Activated CD4-positive, alpha-beta T cell treated with anti-CD3 and anti-CD28 coated beads for 24 hours (primary cell): Measurements from ENCODE around the gene GCDH.
"Not testable (repeated sequence)": the region's sequence is repeated elsewhere in the genome, so short reads cannot be mapped to it uniquely, and the experiment has no call there.

Source experiments
- DNase-seq, 2 donors: peaks; one replicate each; pipeline ENCODE4 v3.0.0-alpha.2; 2020; ENCODE audit warnings: low read depth in 2 of 2

GCDH gene

DNA sequence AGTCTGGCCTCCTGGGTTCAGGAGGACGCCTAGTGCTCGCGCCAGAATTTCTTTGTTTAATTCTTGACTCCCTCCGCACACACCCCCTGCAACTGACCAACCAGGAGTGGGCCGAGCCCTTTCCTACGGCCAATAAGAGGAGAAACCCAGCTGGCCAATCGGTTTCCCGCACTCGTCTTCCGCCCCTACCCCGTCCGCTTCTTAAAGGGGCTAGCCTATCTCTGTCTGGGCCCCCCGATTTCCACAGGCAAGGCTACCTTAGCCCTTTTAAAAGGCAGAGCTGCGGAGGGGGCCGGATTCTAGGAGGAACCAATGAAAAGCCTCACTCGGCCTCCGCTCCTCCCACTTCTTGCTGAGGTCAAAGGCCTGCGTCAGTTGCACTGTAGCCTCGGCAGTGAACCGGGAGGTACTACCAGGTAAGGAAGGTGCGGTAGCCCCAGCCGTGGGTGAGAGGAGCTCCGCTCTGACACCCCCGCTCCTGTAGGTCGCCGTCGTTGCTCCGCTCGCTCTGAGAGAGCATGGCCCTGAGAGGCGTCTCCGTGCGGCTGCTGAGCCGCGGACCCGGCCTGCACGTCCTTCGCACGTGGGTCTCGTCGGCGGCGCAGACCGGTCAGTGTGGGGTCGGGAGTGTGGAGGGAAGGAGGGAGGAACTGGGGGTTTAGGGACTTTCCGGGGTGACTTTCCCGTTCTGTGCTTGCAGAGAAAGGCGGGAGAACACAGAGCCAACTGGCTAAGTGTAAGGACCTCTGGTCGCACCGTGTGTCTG, at the start of gene GCDH:
GCDH (plus strand) TSS at position 374 of the 766 bp plus-strand sequence; CDS start at position 519, 145 bp downstream.
- peak; percentile 93 to 95 for DNase-seq

DNA sequence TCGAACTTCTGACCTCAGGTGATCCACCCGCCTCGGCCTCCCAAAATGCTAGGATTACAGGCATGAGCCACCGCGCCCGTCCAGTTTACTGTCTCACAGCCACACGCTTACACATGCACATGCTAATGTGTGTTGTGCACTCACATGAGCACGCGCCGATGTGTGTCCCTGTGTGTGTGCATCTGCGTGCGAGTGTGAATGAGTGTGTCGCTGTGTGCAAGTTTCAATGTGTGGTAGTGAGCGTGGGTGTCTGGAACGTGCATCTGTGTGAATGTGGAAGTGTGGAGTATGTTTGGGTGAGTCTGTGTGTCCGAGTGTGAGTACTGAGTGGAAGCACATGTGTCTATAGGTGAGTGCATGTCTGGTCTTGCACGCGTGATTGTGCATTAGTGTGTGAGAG, 48.4 kb upstream of the GCDH start:
- DNase-seq = no peak

DNA sequence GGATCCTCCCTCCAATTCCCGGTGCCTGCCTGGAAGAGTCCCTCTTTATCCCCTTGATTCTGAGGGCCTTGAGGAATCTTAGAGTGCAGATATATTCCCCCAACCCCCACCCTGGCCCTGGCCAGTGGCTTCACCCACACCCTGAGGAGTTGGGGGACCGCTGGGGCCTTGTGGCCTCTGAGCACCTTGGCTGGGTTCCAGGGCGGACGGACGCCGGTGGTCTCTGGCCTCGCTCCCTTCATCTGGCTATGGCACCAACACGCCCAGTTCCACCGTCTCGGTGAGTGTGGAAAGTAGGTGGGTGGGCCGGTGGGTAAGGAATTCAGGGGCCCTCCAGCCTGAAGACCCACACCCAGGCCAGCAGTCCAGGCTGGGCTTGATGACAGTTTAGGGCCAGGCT, 47.6 kb upstream of the GCDH start:
- no peak for DNase-seq

DNA sequence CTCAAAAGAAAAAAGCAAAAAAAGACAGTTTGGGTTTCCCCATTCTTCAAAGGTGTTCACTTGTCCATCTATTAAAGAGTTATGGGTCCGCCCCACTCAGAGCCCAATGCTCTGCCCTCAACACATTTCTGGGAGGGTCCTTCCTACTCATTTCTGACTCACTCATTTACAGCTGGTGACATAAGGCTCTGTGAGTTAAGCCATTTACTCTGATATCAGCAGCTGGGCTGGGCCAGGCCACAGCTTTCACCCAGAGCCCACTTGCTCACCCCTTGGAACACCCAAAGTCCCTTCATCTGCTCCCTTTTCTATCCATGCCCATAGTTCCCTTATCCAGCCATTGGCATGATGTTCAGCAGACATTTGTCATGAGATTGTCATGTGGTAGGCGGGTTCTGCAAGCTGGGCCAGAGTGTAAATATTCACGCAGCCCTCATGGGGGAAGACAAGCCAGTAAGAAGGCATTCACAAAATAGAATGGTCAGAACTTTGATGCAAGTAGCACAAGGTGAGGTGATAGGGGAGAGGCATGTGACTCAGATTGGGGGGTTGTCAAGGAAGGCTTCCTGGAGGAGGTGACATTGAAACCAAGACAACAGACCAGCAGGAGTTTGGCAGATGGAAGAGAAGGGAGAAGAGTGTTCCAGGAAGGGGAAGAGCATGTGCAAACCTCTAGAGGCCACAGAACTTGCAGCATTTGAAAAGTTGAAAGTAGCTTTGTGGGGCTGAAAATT, 46.8 kb upstream of the GCDH start:
- no peak for DNase-seq

DNA sequence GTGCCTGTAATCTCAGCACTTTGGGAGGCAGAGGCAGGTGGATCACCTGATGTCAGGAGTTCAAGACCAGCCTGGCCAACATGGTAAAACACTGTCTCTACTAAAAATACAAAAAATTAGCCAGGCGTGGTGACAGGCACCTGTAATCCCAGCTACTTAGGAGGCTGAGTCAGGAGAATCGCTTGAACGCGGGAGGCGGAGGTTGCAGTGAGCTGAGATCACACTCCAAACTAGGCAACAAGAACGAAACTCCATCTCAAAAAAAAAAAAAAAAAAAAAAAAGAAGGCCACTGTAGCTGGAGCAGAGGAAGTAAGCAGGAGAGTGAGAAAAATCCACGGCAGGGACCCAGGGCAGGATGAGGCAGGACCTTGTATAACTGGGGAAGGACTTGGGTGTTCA, 44.3 kb upstream of the GCDH start:
- not testable (repeated sequence) for DNase-seq

DNA sequence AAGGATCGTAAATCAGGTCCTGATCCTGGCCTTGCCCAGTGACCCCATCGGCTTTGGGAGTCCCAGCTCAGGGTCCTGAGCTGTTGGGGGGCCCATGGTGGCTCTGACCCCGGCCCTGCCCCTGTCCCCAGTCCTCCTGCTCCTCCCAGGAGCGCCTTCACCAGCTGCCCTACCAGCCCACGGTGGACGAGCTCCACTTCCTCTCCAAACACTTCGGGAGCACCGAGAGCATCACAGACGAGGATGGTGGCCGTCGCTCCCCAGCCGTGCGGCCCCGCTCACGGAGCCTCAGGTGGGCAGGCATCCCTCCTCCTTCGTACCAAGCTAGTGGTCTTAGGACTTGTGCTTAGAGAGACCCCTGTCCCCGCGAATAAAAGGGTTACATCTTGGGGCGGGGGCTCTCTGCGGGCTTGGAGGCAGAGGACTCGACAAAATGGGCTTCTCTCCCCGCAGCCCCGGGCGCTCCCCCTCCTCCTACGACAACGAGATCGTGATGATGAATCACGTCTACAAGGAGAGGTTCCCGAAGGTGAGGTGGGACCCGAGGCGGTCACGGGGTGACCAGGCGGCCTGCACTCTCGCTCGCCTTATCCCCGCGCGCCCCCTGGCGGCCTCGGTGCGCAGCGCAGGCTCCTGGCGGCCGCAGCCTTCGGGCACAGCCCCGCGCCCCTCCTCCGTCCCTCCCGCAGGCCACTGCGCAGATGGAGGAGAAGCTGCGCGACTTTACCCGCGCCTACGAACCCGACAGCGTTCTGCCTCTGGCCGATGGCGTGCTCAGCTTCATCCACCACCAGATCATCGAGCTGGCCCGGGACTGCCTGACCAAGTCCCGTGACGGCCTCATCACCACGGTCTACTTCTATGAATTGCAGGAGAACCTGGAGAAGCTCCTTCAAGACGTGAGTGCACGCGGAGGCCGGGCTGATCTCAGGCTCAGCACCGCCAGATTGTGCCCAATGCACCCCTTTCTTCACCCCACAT, 43.5 kb upstream of the GCDH start:
- DNase-seq = peak; percentile 77 to 90

DNA sequence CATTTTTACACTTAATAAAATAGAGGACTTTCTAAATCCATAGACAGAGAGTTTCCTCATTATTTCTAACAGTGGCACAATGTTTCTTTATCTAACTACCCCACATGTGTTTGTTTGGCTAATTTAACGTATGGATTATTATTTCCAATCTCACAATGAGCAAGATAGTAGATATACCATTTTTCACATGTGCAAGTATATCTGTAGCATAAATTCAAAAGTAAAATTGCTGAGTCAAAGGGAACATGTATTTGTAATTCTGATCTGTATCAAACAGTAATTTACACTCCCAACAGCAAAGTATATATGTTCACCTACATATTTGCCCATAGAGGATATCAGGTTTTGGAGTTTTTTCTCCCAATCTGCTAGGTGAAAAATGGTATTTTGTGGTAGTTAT, 34.3 kb upstream of the GCDH start:
- DNase-seq = no peak

DNA sequence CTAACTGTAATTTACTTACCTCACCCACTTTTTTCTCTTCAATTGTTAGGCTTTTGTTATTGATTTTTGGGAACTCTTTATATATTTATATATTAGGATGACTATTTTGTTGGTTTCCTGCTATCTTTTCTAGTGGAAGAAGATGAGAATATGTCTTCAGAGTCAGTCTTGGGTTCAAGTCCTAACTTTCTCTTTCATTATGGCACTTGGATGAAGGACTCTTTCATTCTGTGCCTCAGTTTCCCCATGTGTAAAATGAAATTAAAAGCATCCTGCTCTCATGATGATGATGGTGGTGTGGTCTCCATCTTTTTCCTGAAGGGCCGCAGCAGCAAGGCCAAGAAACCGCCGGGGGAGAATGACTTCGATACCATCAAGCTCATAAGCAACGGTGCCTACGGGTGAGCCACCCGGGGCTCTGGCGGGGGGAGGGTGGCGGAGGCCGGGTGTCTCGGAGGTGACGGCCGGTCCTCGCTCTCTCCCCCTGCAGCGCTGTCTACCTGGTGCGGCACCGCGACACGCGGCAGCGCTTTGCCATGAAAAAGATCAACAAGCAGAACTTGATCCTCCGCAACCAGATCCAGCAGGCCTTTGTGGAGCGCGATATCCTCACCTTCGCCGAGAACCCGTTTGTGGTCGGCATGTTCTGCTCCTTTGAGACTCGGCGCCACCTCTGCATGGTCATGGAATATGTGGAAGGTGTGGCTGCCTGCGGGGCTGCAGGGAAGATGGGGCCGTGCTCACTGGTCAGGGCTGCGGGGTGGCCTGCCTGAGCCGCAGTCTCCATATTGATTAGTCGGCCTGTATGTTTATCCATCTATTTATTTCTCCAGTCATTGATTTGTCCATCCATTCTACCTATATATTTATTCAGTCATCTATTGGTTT, 32.7 kb upstream of the GCDH start:
- DNase-seq = no peak

DNA sequence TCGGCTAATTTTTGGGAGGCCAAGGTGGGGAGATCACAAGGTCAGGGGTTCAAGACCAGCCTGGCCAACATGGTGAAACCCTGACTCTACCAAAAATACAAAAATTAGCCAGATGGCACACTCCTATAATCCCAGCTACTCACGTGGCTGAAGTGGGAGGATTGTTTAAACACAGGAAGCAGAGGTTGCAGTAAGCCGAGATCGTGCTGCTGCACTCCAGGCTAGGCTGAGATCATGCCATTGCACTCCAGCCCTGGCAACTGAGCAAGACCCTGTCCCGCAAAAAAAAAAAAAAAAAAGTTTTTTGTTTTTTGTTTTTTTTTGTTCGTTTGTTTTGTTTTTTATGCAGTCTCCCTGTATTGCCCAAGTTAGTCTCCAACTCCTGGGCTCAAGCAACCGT, 31.4 kb upstream of the GCDH start:
- no peak for DNase-seq

DNA sequence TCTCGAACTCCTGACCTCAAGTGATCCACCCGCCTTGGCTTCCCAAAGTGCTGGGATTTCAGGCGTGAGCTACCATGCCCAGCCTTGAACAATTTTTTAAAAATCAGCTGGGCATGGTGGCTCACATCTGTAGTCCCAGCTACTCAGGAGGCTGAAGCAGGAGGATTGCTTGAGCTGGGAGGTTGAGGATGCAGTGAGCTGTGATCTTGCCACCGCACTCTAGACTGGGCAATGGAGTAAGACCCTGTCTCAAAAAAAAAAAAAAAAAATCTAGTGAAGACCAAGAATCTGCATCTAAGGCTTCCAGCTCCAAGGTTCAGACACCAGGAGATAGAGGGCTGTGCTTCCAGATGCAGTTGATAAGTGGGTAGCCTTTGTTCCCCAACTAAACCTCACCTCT, 26.8 kb upstream of the GCDH start:
- DNase-seq = no peak

DNA sequence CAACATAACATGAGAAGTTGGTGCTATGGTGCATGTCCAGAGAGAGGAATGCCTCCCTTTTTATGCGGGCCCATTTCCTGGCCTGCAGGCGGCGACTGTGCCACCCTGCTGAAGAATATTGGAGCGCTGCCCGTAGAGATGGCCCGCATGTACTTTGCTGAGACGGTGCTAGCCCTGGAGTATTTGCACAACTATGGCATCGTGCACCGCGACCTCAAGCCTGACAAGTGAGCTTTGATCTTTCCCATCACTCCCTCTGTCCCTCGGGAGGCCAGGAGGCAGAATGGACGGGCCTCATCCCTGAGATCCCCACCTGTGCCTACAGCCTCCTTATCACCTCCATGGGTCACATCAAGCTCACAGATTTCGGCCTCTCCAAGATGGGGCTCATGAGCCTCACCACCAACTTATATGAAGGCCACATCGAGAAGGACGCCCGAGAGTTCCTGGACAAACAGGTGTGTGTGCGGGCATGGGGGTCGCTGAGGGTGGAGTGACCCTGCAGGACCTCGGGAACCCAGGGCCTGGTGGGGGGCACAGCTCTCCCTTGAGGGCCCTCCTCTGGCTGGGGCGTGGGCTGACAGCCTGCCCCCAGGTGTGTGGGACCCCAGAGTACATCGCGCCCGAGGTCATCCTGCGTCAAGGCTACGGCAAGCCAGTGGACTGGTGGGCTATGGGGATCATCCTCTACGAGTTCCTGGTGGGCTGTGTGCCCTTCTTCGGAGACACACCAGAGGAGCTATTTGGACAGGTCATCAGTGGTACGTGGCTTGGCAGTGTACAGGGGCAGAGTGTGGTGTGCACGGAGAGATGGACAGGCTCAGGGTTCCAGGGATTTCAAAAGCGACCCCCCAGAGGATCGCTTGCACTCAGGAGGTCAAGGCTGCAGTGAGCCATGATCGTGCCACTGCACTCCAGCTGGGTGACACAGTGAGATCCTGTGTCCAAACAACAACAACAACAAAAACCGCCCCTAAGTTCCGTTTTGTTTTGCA, 25.9 kb upstream of the GCDH start:
- no peak for DNase-seq

DNA sequence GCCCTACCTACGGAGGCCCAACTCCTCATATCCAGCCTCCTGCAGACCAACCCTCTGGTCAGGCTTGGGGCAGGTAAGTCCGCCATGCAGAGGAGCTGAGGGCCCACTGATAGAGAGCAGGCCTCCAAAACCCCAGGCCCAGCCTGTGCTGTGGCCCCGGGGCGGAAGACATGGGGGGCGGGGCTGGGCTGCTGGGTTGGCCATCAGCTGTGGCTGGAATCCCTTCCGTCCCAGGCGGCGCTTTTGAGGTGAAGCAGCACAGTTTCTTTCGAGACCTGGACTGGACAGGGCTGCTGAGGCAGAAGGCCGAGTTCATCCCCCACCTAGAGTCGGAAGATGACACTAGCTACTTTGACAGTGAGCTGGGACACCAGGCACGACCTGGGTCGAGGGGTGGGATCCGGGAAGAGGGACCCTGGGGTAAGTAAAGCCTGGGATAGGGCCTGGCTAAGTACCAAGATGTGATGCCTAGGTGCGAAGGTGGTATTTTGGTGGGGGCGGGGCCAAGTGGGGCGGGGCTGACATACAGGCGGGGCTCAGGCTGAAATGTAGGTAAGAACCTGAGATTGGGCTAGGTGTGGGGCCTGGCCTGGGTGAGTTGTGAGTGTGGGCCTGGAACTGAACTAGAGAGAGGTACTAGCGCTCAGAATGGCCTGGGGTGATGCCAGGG, 25.1 kb upstream of the GCDH start:
- no peak for DNase-seq

DNA sequence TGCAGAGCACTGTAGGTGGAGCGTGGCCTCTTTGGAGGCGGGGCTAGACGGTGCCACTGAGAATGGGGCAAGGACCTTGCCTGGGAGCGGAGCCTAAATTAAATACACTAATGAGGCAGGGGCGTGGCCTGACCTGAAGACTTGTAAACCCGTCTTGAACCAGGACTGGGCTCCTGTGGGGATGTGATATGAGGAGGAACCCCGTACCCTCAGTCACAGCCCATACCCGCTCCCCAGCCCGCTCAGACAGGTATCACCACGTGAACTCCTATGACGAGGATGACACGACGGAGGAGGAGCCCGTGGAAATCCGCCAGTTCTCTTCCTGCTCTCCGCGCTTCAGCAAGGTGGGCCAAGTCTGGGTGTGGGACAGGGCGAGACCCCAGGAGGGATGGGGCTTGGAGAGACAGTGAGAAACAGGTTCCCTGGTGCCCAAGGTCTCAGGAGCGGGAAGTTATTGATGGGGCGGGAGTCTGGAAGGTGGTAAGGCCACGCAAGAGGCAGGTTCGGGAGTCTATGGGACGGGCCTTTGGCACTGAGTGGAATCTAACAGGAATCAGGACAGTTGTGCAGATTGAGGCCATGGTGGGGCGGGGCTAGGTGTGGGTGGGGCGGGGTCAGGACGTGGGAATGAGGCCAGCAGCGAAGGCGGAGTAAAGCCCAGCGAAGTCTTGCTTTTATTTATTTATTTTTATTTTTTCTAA, 24.4 kb upstream of the GCDH start:
- no peak for DNase-seq

DNA sequence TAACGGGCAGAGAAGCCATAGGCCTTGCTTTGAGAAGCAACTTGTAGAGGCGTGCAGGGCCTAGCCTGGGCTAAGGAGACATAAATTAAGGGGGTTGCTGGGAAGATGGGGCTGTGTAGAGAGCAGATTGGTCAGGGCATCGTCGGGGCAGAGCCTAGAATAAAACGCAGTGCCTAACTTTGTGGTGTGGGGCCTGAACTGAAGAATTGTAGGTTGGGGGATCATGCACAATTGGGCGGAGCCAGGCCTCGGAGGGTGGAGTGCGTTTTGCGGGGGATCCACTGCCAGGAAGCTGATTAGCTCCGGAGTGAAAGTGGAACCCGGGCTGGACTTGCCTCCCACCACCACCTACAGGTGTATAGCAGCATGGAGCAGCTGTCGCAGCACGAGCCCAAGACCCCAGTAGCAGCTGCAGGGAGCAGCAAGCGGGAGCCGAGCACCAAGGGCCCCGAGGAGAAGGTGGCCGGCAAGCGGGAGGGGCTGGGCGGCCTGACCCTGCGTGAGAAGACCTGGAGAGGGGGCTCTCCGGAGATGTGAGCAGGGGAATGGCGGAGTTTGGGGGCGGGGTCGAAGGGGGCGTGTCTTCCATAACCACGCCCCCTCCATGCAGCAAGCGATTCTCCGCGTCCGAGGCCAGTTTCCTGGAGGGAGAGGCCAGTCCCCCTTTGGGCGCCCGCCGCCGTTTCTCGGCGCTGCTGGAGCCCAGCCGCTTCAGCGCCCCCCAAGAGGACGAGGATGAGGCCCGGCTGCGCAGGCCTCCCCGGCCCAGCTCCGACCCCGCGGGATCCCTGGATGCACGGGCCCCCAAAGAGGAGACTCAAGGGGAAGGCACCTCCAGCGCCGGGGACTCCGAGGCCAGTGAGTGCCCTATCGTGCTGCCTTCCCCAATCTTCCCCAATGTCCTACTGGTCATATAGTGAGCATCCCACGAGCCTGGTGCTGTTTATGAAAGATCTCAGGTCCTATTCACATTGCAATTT, 23.6 kb upstream of the GCDH start:
- peak; percentile 45 to 61 for DNase-seq

DNA sequence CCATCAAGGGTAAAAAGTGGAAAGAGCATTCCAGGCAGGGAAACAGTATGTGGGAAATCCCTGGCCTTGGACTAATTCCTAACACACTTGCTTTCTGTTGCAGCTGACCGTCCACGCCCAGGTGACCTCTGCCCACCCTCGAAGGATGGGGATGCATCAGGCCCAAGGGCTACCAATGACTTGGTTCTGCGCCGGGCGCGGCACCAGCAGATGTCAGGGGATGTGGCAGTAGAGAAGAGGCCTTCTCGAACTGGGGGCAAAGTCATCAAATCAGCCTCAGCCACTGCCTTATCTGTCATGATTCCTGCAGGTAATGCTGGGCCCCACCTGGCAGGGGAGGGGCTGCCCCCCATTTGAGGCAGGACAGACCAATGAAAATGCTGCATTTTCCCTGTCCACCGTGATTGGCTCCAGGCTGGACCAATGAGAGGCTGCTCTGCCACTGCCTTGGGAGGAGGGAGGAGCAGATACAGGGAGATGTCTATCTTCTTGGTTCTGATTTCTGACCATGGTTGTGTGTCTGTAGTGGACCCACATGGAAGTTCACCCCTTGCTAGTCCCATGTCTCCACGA, 22.3 kb upstream of the GCDH start:
- no peak for DNase-seq

DNA sequence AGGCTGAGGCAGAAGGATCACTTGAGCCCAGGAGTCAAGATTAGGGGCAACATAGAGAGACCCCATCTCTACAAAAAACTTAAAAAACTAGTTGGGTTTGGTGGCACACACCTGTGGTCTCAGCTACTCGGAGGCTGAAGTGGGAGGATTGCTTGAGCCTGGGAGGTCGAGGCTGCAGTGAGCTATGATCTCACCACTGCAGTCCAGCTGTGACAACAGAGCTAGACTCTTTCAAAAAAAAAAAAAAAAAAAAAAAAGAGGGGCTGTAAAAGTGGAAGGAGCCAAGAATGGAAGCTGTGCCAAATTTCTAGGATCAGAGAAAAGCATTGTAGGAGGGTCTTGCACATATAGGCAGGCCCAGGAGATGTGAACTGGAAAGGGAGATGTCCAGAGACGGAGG, 19.3 kb upstream of the GCDH start:
- no peak for DNase-seq

DNA sequence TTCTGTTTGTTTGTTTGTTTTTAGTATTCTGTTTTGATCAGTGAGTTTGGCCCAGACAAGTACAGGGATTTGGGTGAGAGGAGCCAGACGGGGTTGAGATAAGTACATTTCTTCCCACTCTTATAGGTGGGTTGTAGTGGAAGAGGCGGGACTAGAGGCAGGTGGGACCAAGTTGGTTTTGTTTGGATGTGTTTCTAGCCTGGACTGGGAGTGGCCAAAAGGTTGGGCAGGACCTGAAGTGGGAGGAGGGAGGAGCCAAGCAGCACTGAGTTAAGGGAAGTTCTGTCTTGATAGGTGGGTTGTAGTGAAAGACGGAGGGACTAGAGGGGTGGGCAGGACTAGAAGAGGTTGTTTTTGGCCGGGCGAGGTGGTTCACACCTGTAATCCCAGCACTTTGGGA, 18.7 kb upstream of the GCDH start:
- DNase-seq = no peak
